GM21390 (cell line): ENCODE data around the gene MTF1.
"Not testable (repeated sequence)": the region's sequence is repeated elsewhere in the genome, so short reads cannot be mapped to it uniquely, and the experiment has no call there.

ENCODE experiments used
- ATAC-seq: cut with Tn5 transposase; IDR thresholded peaks from one replicate; pipeline ENCODE4 v1.9.1; 2021; ENCODE audit not compliant: unreplicated experiment

The MTF1 gene

DNA sequence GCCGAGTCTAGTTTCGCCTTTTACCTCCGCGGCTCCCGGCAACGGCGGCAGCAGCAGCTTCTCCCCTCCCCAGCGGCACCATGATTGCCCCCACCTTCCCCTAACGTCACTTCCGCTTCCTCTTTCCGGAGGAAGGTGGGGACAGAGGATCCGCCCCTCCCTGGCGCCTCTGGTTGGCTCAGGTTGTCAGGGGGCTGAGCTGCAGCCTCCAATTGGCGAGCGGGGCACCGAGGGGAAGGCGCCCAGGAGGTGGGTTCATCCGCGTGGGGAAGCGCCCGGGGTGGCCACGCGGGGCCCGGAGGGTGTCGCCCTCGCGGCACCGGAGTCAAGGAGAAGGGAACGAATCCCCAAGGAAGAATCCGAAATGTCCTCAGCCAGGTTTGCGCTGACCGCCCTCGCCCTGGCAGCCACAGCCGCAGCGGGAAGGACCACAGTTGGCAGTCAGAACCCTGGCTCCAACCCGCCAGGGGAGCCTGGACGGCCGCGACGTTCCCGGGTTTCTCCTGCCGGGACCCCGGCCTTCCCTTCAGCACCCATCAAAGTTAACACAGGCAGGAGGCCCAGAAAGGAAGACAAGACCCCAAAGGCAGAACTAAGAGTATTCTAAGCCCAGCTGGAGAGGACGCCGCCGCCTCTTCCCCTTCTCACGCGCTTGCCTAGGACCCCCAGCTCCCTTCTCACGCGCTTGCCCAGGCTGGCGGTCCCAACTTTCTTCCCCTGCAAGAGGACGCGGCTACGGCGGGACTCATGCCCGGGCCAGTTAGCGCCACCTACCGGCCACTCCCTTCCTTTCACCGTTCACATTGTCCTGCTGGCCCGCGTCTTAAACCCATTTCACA, at the start of gene MTF1:
Gene MTF1 (minus strand): TSS at position 86 of the 839 bp plus-strand sequence. CDS start 1,934 bp downstream, outside the sequence.
- peak; percentile 92 for ATAC-seq

- ATAC-seq = not testable (repeated sequence)
Observed at GRCh38 chr1:37908531-37908930, 49.1 kb upstream of the MTF1 start.

DNA sequence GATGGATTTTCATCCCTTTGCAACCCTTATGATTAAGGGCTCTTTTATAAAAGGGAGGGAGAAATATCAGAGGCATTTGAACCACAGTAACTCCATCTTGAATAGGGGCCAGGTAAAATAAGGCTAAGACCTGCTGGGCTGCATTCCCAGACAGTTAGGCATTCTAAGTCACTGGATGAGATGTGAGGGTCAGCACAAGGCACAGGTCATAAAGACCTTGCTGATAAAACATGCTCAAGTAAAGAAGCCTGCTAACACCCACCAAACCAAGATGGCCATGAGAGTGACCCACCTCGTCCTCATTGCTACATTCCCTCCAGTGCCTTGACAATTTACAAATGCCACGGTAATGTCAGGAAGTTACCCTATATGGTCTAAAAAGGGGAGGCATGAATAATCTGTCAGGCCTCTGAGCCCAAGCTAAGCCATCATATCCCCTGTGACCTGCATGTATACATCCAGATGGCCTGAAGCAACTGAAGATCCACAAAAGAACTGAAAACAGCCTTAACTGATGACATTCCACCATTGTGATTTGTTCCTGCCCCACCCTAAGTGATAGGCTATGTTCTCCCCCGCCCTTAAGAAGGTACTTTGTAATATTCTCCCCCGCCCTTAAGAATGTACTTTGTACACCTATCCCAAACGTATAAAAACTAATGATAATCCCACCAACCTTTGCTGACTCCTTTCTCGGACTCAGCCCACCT, 48.2 kb upstream of the MTF1 start:
- not testable (repeated sequence) for ATAC-seq

DNA sequence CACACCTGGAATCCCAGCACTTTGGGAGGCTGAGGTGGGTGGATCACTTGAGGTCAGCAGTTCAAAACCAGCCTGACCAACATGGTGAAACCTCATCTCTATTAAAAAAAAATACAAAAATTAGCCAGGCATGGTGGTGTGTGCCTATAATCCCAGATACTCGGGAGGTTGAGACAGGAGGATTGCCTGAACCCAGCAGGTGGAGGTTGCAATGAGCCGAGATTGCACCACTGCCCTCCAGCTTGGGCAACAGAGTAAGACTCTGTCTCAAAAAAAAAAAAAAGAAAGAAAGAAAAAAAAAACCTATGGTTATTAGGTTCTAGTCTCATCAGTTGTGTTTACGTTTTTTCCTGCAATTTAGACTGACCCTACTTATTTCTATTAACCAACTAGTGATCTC, 47.2 kb upstream of the MTF1 start:
- ATAC-seq = not testable (repeated sequence)

- no peak for ATAC-seq
Observed at GRCh38 chr1:37905727-37906126, 46.3 kb upstream of the MTF1 start.

- not testable (repeated sequence) for ATAC-seq
Observed at GRCh38 chr1:37903921-37904320, 44.5 kb upstream of the MTF1 start.

GRCh38 chr1:37902983-37903382, 43.6 kb upstream of the MTF1 start:
- ATAC-seq = no peak

DNA sequence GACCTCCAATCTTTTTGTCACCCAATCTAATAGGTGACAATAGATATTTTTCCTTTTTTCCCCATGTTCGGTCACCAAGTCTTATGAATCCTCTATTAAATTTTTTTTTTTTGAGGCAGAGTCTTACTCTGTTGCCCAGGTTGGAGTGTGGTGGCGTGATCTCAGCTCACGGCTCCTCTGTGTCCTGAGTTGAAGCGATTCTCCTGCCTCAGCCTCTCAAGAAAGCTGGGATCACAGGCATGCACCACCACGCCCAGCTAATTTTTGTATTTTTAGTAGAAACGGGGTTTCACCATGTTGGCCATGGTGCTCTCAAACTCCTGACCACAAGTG, 42.5 kb upstream of the MTF1 start:
- no peak for ATAC-seq

GRCh38 chr1:37901191-37901892, 42.0 kb upstream of the MTF1 start:
- ATAC-seq = peak; percentile 63

GRCh38 chr1:37897563-37897962, 38.2 kb upstream of the MTF1 start:
- not testable (repeated sequence) for ATAC-seq

- ATAC-seq = no peak
Observed at GRCh38 chr1:37893673-37894072, 34.3 kb upstream of the MTF1 start.

DNA sequence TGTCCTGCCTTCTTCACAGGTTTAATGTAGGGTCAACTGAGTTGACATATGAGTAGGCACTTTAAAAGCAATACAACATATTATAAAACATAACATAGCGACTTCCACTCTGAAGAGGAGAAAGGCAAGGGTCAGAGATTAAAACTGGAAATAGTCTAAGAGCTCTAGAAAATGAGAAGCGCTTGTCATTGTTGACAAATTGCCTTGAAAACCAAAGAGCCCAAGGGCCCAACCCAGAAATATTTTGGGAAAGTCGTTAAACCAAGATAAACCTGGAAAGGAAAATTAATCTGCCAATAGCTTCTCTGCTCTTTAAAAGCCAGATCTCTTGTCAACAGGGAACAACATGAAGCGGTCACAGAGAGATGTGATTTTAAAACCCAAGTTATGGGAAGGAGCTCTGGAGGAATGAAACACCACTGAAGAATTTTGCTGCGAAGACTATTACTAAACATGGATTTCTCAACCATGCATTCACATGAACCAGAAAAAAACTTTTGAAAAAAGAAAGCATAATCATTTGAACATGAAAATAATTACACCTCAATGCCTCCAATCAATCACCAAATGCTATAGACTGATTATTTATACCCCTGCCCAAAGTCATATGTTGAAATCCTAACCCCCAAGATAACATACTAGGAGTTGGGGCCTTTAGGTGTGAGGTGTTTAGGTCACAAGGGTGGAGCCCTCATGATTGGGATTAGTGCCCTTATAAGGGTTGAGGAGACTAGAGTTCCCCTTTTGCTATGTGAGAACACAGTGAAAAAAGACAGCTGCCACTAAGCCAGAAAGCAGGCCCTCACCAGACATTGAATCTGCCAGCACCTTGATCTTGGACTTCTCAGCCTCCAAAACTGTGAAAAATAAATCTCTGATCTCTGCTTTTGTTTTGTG, 33.0 kb upstream of the MTF1 start:
- ATAC-seq = no peak

DNA sequence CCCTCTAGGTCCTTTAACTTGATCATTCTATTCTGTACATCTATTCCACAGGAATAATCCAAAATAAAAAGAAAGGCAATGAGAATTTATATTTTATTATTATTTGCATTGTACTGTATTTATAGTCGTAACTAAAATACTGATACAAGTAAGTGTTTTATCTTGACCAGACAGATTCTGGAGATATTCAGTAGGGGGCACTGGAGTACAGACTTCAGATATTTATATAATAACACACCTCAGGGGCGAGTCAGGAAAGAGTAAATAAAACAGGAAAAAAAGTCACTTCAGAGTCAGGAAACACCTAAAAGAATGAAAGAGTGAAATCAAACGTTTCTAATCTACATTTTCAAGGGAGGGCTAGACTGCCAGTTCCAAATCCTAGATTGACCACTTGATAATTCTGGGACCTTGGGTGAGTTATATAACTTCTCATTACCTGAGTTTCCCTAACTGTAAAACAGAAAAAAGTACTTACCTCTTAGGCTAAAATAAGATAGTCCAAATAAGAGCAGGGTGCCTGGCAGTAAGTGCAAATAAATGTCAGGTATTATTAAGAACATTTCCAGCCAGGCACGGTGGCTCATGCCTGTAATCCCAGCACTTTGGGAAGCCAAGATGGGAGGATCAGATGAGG, 31.1 kb upstream of the MTF1 start:
- ATAC-seq = no peak

- no peak for ATAC-seq
Observed at GRCh38 chr1:37888022-37888700, 28.8 kb upstream of the MTF1 start.

GRCh38 chr1:37884145-37884544, 24.8 kb upstream of the MTF1 start:
- ATAC-seq = no peak

DNA sequence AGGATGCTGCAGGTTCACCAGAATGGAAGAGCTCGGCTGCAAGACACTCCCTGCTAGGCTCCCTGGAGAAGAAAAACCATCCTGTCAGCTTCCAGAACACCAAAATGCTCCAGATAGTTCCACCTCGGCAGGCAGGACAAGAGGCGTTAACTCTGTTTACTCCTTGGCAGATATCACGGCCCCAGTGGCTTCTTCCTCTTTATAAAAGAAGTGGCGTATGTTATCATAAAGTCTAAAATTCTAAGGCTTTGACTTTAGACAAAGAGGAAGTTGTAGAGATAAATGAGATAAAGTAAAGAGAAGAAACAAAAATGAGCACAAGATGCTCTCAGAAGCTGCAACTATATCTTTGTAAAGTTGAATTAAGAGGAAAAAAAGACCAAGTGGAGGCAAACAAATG, 24.3 kb upstream of the MTF1 start:
- ATAC-seq = no peak

- ATAC-seq = no peak
Observed at GRCh38 chr1:37879865-37880264, 20.5 kb upstream of the MTF1 start.

GRCh38 chr1:37878071-37878470, 18.7 kb upstream of the MTF1 start:
- ATAC-seq = no peak

DNA sequence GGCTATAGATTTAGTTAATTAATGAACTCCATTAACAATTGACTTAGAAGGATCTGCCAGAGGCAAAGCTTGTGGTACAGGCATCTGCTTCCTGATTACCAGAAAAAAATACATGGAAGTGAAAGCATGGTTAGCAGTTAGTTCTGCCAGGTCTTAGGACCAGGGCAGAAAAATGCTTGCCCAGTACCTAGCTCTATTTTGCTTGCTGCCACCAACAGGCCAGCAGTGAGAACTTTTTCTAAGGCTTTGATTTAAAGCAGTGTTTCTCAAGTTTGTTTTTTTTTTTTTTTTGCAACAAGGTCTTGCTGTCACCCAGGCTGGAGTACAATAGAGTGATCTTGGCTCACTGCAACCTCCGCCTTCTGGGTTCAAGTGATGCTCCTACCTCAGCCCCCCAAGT, 16.4 kb upstream of the MTF1 start:
- ATAC-seq = no peak

DNA sequence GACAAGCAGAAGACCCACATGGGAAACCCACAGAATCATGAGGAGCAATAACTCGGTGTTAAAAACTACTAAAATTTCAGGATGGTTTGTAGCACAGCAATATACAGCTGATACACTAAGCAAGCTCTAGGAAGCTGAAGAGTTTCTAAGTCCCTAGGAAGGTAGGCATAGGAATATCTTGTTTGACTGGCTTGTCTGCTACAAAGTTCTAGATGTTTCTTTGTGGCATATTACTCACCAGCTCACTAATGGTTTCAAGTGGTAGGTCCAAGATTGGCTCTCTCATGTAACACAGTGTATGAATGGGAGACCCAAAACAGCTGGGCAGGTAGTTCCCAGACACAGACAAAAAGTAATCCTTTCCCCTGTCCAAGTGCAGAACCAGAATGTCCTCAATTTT, 13.3 kb upstream of the MTF1 start:
- no peak for ATAC-seq
